Loucy (cell line): ENCODE measurements around the gene NSL1.

Experiments
- H2AFZ ChIP-seq: fragments of 200-600 bp; sonication (generic); 2 replicates; pipeline ENCODE4 v1.6.0; 2016; ENCODE audit warnings: antibody characterized with exemption, mild to moderate bottlenecking, low read length, moderate library complexity
- H3F3A ChIP-seq: fragments of 200-600 bp; 2 replicates; pipeline ENCODE4 v1.6.0; 2016; ENCODE audit warnings: antibody characterized with exemption, low read depth, mild to moderate bottlenecking
- H3K27me3 ChIP-seq: fragments of 200-600 bp; sonication (generic); 2 replicates; pipeline ENCODE4 v1.6.1; 2014; ENCODE audit warnings: low read length, mild to moderate bottlenecking; ENCODE audit not compliant: insufficient read depth, poor library complexity, severe bottlenecking
- H3K36me3 ChIP-seq: fragments of 200-600 bp; sonication (generic); 2 replicates; pipeline ENCODE4 v1.6.1; 2016; ENCODE audit warnings: low read length; ENCODE audit not compliant: insufficient read depth
- H3K4me1 ChIP-seq: fragments of 200-600 bp; sonication (generic); 2 replicates; pipeline ENCODE4 v1.5.1; 2014; ENCODE audit warnings: low read length, mild to moderate bottlenecking; ENCODE audit not compliant: insufficient read depth, poor library complexity, severe bottlenecking
- H3K4me2 ChIP-seq: fragments of 200-600 bp; sonication (generic); 2 replicates; pipeline ENCODE4 v1.6.0; 2014; ENCODE audit warnings: antibody characterized with exemption, low read length, low read depth, mild to moderate bottlenecking; ENCODE audit not compliant: poor library complexity, severe bottlenecking
- H3K4me3 ChIP-seq: fragments of 200-600 bp; sonication (generic); 2 replicates; pipeline ENCODE4 v1.5.1; 2014; ENCODE audit warnings: low read length, mild to moderate bottlenecking, mixed read lengths; ENCODE audit not compliant: poor library complexity, severe bottlenecking
- H3K79me2 ChIP-seq: fragments of 200-600 bp; sonication (generic); 2 replicates; pipeline ENCODE4 v1.6.1; 2014; ENCODE audit warnings: low read length; ENCODE audit not compliant: insufficient read depth
- H3K9ac ChIP-seq: fragments of 200-600 bp; sonication (generic); 2 replicates; pipeline ENCODE4 v1.6.0; 2014; ENCODE audit warnings: mild to moderate bottlenecking, low read depth, low read length, moderate library complexity; ENCODE audit not compliant: poor library complexity, severe bottlenecking
- H3K9me2 ChIP-seq: fragments of 200-600 bp; sonication (generic); replicated peaks from 2 replicates; pipeline ENCODE4 v1.6.1; 2016; ENCODE audit warnings: low read depth, low read length, mixed read lengths
- H3K9me3 ChIP-seq: fragments of 200-600 bp; sonication (generic); 2 replicates; pipeline ENCODE4 v1.6.1; 2014; ENCODE audit warnings: mild to moderate bottlenecking, antibody characterized with exemption, low read length, low read depth; ENCODE audit not compliant: insufficient read depth
- H4K20me1 ChIP-seq: fragments of 200-600 bp; sonication (generic); 2 replicates; pipeline ENCODE4 v1.6.0; 2014; ENCODE audit warnings: antibody characterized with exemption, low read length, mild to moderate bottlenecking; ENCODE audit not compliant: insufficient read depth, poor library complexity, severe bottlenecking
- EZH2phosphoT487 ChIP-seq: fragments of 200-600 bp; IDR thresholded peaks from 2 replicates; pipeline ENCODE4 v1.6.1; 2018; ENCODE audit warnings: antibody characterized with exemption, mild to moderate bottlenecking, moderate library complexity, borderline replicate concordance
- TF ChIP-seq, protein P1 (sequence below): fragments of 200-600 bp; sonication (generic); conservative IDR thresholded peaks from 2 replicates; pipeline ENCODE4 v1.5.1; 2014; ENCODE audit warnings: mild to moderate bottlenecking, antibody characterized with exemption, low read length

NSL1 gene

GRCh38 chr1:212678456-212679410, 112.8 kb downstream of the NSL1 start:
- Histone ChIP-seq H3K9ac (no peak overlapping the region), H3K79me2 (no peaks in the 10 kb centered on the region), H3K4me2 (no peak overlapping the region), H3K9me2 (no peaks in the 10 kb centered on the region), H3K4me3 (no peak overlapping the region), H3F3A (no peaks in the 10 kb centered on the region), H3K27me3 (no peaks in the 10 kb centered on the region), H3K9me3 (no peaks in the 10 kb centered on the region), H3K4me1 (peaks cover 11% of the 10 kb centered on the region), H4K20me1 (no peaks in the 10 kb centered on the region), H2AFZ (no peak overlapping the region), H3K36me3 (no peaks in the 10 kb centered on the region)
- TF ChIP-seq, protein P1, sequence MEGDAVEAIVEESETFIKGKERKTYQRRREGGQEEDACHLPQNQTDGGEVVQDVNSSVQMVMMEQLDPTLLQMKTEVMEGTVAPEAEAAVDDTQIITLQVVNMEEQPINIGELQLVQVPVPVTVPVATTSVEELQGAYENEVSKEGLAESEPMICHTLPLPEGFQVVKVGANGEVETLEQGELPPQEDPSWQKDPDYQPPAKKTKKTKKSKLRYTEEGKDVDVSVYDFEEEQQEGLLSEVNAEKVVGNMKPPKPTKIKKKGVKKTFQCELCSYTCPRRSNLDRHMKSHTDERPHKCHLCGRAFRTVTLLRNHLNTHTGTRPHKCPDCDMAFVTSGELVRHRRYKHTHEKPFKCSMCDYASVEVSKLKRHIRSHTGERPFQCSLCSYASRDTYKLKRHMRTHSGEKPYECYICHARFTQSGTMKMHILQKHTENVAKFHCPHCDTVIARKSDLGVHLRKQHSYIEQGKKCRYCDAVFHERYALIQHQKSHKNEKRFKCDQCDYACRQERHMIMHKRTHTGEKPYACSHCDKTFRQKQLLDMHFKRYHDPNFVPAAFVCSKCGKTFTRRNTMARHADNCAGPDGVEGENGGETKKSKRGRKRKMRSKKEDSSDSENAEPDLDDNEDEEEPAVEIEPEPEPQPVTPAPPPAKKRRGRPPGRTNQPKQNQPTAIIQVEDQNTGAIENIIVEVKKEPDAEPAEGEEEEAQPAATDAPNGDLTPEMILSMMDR: no peak
- TF ChIP-seq EZH2phosphoT487: no peak

GRCh38 chr1:212677573-212677972, 114.0 kb downstream of the NSL1 start:
- Histone ChIP-seq H3F3A (no peaks in the 10 kb centered on the region), H3K36me3 (no peaks in the 10 kb centered on the region), H3K9ac (no peak overlapping the region), H3K4me2 (no peak overlapping the region), H3K9me2 (no peaks in the 10 kb centered on the region), H2AFZ (no peak overlapping the region), H3K27me3 (no peaks in the 10 kb centered on the region), H3K9me3 (no peaks in the 10 kb centered on the region), H3K4me1 (no peaks in the 10 kb centered on the region), H4K20me1 (no peaks in the 10 kb centered on the region), H3K79me2 (no peaks in the 10 kb centered on the region), H3K4me3 (no peak overlapping the region)
- TF ChIP-seq, protein P1: no peak
- no peak for TF ChIP-seq EZH2phosphoT487

GRCh38 chr1:212677136-212677535, 114.4 kb downstream of the NSL1 start:
- Histone ChIP-seq H3K4me2 (no peak overlapping the region), H3K79me2 (no peaks in the 10 kb centered on the region), H3K4me3 (no peak overlapping the region), H3K9me3 (no peaks in the 10 kb centered on the region), H3K36me3 (no peaks in the 10 kb centered on the region), H3F3A (no peaks in the 10 kb centered on the region), H3K9ac (no peak overlapping the region), H3K9me2 (no peaks in the 10 kb centered on the region), H3K4me1 (no peaks in the 10 kb centered on the region), H4K20me1 (no peaks in the 10 kb centered on the region), H2AFZ (no peak overlapping the region), H3K27me3 (no peaks in the 10 kb centered on the region)
- no peak for TF ChIP-seq EZH2phosphoT487
- TF ChIP-seq, protein P1: no peak
